Measurements from ENCODE around the gene RIIAD1.
A peak's percentile ranks its signal among the peaks of the same experiment; 100 is the strongest.

RIIAD1 gene

GRCh38 chr1:151686561-151686960 lies 34.8 kb upstream of the RIIAD1 start:
- TF ChIP-seq CTCF (IDR thresholded peaks at IDR 0.05; ENCODE audit: low read depth, low read length) = no peak
- no peak overlapping the region for H3K4me3 ChIP-seq (ENCODE audit: low read depth, low read length)

- H3K4me3 ChIP-seq (ENCODE audit: low read depth, low read length) = no peak overlapping the region
- TF ChIP-seq CTCF (IDR thresholded peaks at IDR 0.05; ENCODE audit: low read depth, low read length) = no peak
Measured at GRCh38 chr1:151689494-151689893, 31.8 kb upstream of the RIIAD1 start.

- TF ChIP-seq CTCF (IDR thresholded peaks at IDR 0.05; ENCODE audit: low read depth, low read length) = no peak
- no peak overlapping the region for H3K4me3 ChIP-seq (ENCODE audit: low read depth, low read length)
Measured at GRCh38 chr1:151692226-151692625, 29.1 kb upstream of the RIIAD1 start.

GRCh38 chr1:151693057-151693651 lies 28.2 kb upstream of the RIIAD1 start:
- no peak overlapping the region for H3K4me3 ChIP-seq (ENCODE audit: low read depth, low read length)
- TF ChIP-seq CTCF (IDR thresholded peaks at IDR 0.05; ENCODE audit: low read depth, low read length) = peak; percentile 65

GRCh38 chr1:151701515-151701914 lies 19.8 kb upstream of the RIIAD1 start:
- no peak overlapping the region for H3K4me3 ChIP-seq (ENCODE audit: low read depth, low read length)
- TF ChIP-seq CTCF (IDR thresholded peaks at IDR 0.05; ENCODE audit: low read depth, low read length) = no peak

GRCh38 chr1:151702936-151703335 lies 18.4 kb upstream of the RIIAD1 start:
- no peak for TF ChIP-seq CTCF (IDR thresholded peaks at IDR 0.05; ENCODE audit: low read depth, low read length)
- H3K4me3 ChIP-seq (ENCODE audit: low read depth, low read length) = no peak overlapping the region

- no peak overlapping the region for H3K4me3 ChIP-seq (ENCODE audit: low read depth, low read length)
- TF ChIP-seq CTCF (IDR thresholded peaks at IDR 0.05; ENCODE audit: low read depth, low read length) = no peak
Measured at GRCh38 chr1:151703813-151704212, 17.5 kb upstream of the RIIAD1 start.

Data from WI38 (cell line).